GM12865 (cell line): Measurements from ENCODE around the gene VPS37C.

ENCODE experiments used
- DNase-seq: peaks from one replicate; pipeline ENCODE4 v3.0.0; 2010; ENCODE audit warnings: low read depth
- H3K4me3 ChIP-seq: 2 replicates; pipeline ENCODE4 v1.5.1; 2011; ENCODE audit warnings: mild to moderate bottlenecking, low read depth, low read length, control low read depth
- TF ChIP-seq, protein P1 (sequence below): IDR thresholded peaks from 2 replicates; pipeline ENCODE4 v1.5.1; 2011; ENCODE audit warnings: low read length, control low read depth, low read depth, inconsistent platforms; ENCODE audit not compliant: insufficient read depth; ENCODE audit errors: missing control alignments

The VPS37C gene

DNA sequence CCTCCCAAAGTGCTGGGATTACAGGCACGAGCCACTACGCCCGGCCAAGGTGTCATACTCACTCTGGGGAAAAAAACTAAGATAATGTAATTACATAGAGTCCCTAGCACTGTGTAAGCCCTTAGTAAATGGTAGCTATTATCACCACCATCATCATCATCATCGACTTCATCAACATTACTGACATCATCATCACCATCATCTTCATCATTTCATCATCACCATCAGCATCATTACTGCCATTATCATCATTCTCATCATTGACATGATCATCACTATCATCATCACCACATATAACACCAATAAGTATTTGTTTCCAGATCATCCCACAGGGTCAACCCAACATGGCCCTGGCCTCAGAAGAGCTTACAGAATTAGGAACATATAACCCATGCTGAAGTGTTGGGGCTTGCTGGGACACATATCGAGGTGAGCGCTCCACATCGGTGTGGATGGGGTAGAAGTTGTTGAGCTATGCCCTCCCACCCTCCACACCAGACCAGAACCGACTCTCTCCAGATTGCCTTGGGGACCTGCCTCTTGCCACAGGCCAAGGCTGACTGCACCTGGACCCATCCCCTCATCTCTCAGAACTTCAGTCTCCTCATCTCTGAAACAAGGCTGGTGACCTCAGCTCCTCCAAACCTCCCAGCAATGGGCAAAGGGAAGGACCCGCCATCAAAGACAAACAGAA, 73.7 kb downstream of the VPS37C start:
- H3K4me3 ChIP-seq: no peak overlapping the region
- TF ChIP-seq, protein P1, sequence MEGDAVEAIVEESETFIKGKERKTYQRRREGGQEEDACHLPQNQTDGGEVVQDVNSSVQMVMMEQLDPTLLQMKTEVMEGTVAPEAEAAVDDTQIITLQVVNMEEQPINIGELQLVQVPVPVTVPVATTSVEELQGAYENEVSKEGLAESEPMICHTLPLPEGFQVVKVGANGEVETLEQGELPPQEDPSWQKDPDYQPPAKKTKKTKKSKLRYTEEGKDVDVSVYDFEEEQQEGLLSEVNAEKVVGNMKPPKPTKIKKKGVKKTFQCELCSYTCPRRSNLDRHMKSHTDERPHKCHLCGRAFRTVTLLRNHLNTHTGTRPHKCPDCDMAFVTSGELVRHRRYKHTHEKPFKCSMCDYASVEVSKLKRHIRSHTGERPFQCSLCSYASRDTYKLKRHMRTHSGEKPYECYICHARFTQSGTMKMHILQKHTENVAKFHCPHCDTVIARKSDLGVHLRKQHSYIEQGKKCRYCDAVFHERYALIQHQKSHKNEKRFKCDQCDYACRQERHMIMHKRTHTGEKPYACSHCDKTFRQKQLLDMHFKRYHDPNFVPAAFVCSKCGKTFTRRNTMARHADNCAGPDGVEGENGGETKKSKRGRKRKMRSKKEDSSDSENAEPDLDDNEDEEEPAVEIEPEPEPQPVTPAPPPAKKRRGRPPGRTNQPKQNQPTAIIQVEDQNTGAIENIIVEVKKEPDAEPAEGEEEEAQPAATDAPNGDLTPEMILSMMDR: no peak
- no peak for DNase-seq

DNA sequence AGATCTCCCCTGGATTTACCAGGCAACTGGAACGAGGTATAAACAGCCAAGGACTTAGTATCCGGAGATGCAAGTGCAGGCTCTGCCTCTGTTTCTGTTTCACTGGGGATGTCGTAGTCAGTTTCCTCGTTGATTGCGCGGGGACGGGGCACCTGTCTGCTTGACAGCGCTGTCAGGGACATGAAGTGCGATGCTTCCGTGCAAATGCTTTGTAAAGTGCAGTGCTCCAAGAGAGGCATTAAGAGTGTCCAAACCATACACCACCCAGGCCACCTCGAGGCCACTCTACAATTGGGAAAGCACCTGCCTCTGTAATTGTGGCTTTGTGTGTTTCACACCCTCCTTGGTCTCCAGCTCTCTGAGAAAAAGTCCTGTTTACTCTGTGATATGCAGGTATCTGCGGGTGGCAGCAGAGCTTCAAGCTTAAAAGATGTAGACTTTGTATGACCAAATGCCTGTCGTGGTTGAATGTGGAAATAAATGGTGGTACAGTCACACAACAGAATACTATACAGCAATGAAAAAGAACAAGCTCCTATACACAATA, 77.6 kb downstream of the VPS37C start:
- TF ChIP-seq, protein P1: no peak
- H3K4me3 ChIP-seq: no peak overlapping the region
- no peak for DNase-seq

DNA sequence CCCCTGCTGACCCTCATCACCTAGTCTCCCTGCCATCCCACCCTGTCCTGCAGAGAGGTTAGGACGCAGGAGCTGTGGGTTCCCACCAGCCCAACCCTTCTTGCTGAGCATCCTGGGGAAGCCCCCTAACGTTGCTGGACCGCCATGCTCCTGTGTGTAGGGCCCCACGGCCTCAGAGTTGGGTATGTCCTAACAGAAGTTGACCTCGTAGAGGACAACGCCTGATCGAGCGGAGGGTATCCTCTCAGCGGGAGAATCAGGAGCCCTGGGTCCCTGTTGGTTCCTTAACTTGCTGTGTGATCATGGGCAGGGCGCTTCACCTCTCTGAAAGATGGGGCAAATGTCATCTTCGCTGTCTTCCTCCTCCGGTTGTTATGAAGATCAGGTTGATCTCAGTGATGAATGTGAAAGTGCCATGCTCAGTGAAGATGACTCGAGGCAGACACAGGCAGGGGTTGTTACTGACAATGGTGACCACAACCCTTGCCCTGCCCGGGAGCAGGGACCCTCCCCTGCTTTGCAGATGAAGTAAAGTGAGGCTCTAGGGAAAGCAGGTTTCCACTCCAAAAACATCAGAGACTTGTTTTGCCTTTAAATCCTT, 78.2 kb downstream of the VPS37C start:
- no peak for DNase-seq
- TF ChIP-seq, protein P1: no peak

DNA sequence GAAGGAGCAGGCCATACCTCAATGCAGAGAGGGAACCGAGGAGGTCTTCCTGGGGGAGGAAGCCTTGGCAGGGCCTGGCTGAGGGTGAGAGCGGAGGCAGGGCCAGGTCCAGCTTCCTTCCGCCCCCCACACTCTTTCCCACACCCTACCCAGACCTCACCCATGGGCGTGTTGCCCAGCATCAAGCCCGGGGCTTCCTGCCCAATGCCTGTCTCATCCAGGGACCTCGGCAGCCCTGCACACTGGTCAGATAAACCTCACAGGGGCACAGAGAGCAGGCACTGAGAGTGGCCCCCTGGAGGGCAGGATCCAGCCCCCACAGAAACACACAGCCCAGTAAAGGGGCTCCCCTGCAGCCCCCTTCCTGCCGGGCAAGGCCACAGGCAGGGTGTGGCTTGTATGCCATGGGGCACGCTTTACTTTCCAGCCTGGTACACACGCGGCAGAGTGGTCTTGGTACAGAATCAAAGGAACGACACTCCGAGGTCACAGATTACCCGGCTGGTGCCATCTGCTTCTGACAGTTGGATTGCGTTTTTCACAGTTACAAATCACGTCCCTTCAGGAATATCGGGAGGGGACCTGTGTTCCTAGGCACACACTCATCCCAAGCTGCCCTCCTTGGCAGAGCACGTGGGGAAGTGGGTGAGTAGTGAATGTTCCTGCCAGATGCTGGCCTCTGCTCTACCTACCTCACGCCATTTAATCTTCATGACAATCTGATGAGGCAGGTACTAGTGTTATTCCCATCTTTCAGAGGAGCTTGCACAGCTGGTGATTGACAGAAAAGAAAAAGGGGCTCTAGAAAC, 79.0 kb downstream of the VPS37C start:
- DNase-seq: no peak
- TF ChIP-seq, protein P1: no peak
- H3K4me3 ChIP-seq: no peak overlapping the region

More for the DNA sequence above, 78.2 kb downstream of the VPS37C start:
- H3K4me3 ChIP-seq: no peak overlapping the region

DNA sequence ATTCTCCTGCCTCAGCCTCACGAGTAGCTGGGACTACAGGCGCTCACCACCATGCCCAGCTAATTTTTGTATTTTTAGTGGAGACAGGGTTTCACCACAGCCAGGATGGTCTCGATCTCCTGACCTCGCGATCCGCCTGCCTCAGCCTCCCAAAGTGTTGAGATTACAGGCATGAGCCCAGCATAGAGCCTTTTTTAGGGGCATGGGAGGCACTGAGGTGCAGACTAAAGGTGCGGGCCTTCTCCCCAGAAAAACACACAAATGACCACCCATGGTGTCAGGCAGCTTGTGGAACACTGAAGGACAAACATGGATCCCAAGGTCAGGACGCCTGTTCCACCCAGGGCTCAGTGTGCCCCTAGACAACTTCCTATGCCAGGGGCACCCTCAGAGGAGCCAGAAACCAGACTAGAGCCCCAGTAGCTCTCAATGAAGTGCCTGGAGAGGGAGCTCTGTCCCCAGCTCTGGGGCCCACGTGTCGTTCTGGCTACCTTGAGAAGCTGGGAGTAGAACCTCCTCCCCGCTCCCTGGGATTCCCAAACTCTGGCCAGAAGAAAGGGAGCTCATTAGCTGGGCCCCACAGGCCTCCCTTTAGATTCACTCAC, 80.1 kb downstream of the VPS37C start:
- H3K4me3 ChIP-seq: no peak overlapping the region
- TF ChIP-seq, protein P1: no peak
- no peak for DNase-seq

DNA sequence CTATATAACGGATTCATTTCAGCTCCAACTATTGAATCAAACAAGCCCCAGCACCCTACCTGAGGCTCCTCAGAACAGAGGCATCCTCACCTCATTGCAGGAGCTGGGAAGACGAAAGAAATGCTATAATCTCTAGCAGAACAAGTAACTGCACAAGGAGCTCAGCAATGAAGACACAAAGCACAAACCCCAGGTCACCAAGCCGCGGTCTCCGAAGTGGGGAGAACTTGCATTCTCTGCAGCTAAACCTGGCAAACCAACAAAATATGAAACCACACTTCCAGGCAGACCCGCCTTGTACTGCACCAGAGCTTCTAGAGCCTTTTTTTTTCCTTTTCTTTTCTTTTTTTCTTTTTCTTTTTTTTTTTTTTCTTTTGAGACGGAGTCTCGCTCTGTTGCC, 80.7 kb downstream of the VPS37C start:
- TF ChIP-seq, protein P1: no peak
- no peak for DNase-seq
- H3K4me3 ChIP-seq: no peak overlapping the region
